HEK293 (cell line): ENCODE results near the gene PPP2R2B.

ENCODE experiments used
- ATF2 ChIP-seq: fragments of 450-650 bp; formaldehyde crosslinking; IDR thresholded peaks from 2 replicates; pipeline ENCODE4 v1.5.1; 2016; ENCODE audit warnings: missing biosample characterization, missing genetic modification characterization, low read depth
- YY1 ChIP-seq: fragments of 450-650 bp; formaldehyde crosslinking; IDR thresholded peaks from 2 replicates; pipeline ENCODE4 v1.5.1; 2018; ENCODE audit warnings: missing biosample characterization, missing genetic modification characterization
- ZNF16 ChIP-seq: fragments of 450-650 bp; formaldehyde crosslinking; IDR thresholded peaks from 2 replicates; pipeline ENCODE4 v1.5.1; 2016; ENCODE audit warnings: low read depth, missing biosample characterization, missing genetic modification characterization
- ZNF580 ChIP-seq: fragments of 450-650 bp; formaldehyde crosslinking; IDR thresholded peaks from 2 replicates; pipeline ENCODE4 v1.5.1; 2016; ENCODE audit warnings: missing biosample characterization, missing genetic modification characterization
- TF ChIP-seq, protein P1 (sequence below): fragments of 450-650 bp; formaldehyde crosslinking; IDR thresholded peaks from 2 replicates; pipeline ENCODE4 v1.5.1; 2016; ENCODE audit warnings: missing biosample characterization, missing genetic modification characterization
- TF ChIP-seq, protein P2 (sequence below): fragments of 450-650 bp; formaldehyde crosslinking; IDR thresholded peaks from 2 replicates; pipeline ENCODE4; 2016; ENCODE audit warnings: missing biosample characterization, missing genetic modification characterization
- TF ChIP-seq, protein P3 (sequence below): fragments of 450-650 bp; formaldehyde crosslinking; IDR thresholded peaks from 2 replicates; pipeline ENCODE4 v1.5.1; 2016; ENCODE audit warnings: missing biosample characterization, missing genetic modification characterization
- TF ChIP-seq, protein P4 (sequence below): fragments of 450-650 bp; formaldehyde crosslinking; IDR thresholded peaks from 2 replicates; pipeline ENCODE4 v1.5.1; 2016; ENCODE audit warnings: missing biosample characterization, missing genetic modification characterization

DNA sequence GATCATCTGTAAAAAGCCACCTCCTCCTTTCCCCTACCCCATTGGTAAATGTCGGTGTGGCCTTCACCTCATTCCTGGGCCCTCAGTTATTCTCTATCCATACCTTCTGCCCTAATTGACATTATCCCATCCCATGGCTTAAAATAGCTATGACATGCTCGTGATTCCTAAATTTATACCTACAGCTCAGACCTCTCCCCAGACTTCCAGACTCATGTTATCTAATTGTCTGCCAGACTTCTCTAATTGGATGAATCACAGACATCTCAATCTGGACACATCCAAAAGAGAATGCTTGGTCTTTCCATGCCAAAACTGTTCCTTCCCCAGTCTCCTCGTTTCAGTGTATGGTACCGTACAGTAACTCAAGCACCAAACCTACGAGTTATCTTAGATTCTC lies 249.6 kb downstream of the PPP2R2B start:
- TF ChIP-seq, protein P1, sequence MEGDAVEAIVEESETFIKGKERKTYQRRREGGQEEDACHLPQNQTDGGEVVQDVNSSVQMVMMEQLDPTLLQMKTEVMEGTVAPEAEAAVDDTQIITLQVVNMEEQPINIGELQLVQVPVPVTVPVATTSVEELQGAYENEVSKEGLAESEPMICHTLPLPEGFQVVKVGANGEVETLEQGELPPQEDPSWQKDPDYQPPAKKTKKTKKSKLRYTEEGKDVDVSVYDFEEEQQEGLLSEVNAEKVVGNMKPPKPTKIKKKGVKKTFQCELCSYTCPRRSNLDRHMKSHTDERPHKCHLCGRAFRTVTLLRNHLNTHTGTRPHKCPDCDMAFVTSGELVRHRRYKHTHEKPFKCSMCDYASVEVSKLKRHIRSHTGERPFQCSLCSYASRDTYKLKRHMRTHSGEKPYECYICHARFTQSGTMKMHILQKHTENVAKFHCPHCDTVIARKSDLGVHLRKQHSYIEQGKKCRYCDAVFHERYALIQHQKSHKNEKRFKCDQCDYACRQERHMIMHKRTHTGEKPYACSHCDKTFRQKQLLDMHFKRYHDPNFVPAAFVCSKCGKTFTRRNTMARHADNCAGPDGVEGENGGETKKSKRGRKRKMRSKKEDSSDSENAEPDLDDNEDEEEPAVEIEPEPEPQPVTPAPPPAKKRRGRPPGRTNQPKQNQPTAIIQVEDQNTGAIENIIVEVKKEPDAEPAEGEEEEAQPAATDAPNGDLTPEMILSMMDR (tag by site-specific recombination), result no peak
- TF ChIP-seq ZNF16 (tag by site-specific recombination), result no peak
- TF ChIP-seq, protein P2, sequence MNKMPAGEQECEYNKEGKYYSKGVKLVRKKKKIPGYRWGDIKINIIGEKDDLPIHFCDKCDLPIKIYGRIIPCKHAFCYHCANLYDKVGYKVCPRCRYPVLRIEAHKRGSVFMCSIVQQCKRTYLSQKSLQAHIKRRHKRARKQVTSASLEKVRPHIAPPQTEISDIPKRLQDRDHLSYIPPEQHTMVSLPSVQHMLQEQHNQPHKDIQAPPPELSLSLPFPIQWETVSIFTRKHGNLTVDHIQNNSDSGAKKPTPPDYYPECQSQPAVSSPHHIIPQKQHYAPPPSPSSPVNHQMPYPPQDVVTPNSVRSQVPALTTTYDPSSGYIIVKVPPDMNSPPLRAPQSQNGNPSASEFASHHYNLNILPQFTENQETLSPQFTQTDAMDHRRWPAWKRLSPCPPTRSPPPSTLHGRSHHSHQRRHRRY (tag by site-specific recombination), result no peak
- TF ChIP-seq, protein P3, sequence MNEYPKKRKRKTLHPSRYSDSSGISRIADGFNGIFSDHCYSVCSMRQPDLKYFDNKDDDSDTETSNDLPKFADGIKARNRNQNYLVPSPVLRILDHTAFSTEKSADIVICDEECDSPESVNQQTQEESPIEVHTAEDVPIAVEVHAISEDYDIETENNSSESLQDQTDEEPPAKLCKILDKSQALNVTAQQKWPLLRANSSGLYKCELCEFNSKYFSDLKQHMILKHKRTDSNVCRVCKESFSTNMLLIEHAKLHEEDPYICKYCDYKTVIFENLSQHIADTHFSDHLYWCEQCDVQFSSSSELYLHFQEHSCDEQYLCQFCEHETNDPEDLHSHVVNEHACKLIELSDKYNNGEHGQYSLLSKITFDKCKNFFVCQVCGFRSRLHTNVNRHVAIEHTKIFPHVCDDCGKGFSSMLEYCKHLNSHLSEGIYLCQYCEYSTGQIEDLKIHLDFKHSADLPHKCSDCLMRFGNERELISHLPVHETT (tag by site-specific recombination), result no peak
- TF ChIP-seq ZNF580 (tag by site-specific recombination), result no peak
- no peak for TF ChIP-seq YY1 (tag by site-specific recombination)
- TF ChIP-seq ATF2, result no peak
- TF ChIP-seq, protein P4, sequence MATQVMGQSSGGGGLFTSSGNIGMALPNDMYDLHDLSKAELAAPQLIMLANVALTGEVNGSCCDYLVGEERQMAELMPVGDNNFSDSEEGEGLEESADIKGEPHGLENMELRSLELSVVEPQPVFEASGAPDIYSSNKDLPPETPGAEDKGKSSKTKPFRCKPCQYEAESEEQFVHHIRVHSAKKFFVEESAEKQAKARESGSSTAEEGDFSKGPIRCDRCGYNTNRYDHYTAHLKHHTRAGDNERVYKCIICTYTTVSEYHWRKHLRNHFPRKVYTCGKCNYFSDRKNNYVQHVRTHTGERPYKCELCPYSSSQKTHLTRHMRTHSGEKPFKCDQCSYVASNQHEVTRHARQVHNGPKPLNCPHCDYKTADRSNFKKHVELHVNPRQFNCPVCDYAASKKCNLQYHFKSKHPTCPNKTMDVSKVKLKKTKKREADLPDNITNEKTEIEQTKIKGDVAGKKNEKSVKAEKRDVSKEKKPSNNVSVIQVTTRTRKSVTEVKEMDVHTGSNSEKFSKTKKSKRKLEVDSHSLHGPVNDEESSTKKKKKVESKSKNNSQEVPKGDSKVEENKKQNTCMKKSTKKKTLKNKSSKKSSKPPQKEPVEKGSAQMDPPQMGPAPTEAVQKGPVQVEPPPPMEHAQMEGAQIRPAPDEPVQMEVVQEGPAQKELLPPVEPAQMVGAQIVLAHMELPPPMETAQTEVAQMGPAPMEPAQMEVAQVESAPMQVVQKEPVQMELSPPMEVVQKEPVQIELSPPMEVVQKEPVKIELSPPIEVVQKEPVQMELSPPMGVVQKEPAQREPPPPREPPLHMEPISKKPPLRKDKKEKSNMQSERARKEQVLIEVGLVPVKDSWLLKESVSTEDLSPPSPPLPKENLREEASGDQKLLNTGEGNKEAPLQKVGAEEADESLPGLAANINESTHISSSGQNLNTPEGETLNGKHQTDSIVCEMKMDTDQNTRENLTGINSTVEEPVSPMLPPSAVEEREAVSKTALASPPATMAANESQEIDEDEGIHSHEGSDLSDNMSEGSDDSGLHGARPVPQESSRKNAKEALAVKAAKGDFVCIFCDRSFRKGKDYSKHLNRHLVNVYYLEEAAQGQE, result no peak
